Keratinocyte (primary cell): ENCODE data around the gene ARPC5.

Source experiments
- EZH2 ChIP-seq: IDR thresholded peaks from one replicate; pipeline ENCODE4 v1.6.1; 2012; ENCODE audit warnings: inconsistent platforms, mild to moderate bottlenecking, low read length, moderate library complexity
- TF ChIP-seq, protein P1 (sequence below), 3 experiments: IDR thresholded peaks in 1 of 3; conservative IDR thresholded peaks in 1 of 3; optimal IDR thresholded peaks in 1 of 3; 2 replicates in 2 of 3; 3 replicates in 1 of 3; pipeline versions ENCODE3 to v1.5.1; 2011; ENCODE audit warnings: low read length in 3 of 3, mild to moderate bottlenecking in 3 of 3, moderate library complexity in 2 of 3, control low read depth in 1 of 3, inconsistent platforms in 1 of 3; ENCODE audit not compliant: insufficient read depth in 2 of 3; ENCODE audit errors: extremely low read depth in 1 of 3

DNA sequence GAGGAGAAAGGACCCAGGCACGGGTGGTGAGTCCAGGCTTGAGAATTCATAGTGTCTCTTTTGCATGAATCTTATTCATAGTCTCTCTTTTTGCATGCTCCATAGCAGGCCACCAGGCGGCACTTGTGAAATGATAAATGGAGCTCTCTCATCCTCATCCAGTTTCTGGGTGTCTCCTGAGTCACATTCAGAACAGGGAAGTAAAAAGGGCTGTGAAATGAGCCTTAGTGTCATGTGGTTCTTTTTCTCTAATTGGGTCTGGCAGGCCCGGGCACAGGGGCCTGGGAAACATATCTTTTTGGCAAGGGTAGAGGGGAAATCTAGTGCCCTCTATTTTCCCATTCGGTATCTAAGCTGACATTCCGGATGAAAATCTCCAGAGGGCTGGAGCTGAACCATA lies 26.3 kb downstream of the ARPC5 start:
- TF ChIP-seq, protein P1, sequence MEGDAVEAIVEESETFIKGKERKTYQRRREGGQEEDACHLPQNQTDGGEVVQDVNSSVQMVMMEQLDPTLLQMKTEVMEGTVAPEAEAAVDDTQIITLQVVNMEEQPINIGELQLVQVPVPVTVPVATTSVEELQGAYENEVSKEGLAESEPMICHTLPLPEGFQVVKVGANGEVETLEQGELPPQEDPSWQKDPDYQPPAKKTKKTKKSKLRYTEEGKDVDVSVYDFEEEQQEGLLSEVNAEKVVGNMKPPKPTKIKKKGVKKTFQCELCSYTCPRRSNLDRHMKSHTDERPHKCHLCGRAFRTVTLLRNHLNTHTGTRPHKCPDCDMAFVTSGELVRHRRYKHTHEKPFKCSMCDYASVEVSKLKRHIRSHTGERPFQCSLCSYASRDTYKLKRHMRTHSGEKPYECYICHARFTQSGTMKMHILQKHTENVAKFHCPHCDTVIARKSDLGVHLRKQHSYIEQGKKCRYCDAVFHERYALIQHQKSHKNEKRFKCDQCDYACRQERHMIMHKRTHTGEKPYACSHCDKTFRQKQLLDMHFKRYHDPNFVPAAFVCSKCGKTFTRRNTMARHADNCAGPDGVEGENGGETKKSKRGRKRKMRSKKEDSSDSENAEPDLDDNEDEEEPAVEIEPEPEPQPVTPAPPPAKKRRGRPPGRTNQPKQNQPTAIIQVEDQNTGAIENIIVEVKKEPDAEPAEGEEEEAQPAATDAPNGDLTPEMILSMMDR (optimal IDR thresholded peaks at IDR 0.05 in 1 of 3, IDR thresholded peaks at IDR 0.05 in 1 of 3, conservative IDR thresholded peaks at IDR 0.05 in 1 of 3; ENCODE audit: extremely low read depth in 1 of 3, insufficient read depth in 2 of 3, low read length in 3 of 3), result peak; percentile 54 to 89 (median 58)
- no peak for TF ChIP-seq EZH2
